ENCODE data around the gene TFG.

Gene TFG

DNA sequence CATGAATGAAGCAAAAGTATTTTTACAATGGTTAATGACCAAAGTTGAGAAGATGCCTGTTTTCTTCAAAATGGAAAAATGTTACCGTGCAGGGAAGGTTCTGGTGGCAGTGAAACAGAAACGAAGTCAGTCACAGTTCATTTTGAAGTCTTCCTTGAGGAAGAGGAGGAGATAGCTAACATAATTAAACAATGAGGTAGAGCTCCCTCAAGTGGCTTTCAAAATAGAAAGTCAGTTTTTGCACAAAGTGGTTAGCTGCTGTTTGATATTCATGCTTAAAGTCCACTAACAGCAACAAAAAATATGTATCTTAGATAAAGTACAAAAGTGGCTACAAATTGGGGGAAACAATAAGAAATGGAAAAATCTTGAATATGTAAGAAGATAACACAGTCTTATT, 87.3 kb downstream of the TFG start:
- Histone ChIP-seq H3K27me3 (ENCODE audit: control insufficient read depth, insufficient read depth, low read length) (no peaks in the 10 kb centered on the region), H3K4me3 (ENCODE audit: low read depth, low read length) (no peak overlapping the region), H3K36me3 (ENCODE audit: control insufficient read depth, insufficient read depth, low read length) (no peaks in the 10 kb centered on the region), H3K27ac (ENCODE audit: low read depth, low read length) (no peak overlapping the region), H3K4me1 (ENCODE audit: control insufficient read depth, insufficient read depth, low read length) (0 out of 2 replicates have a peak, but pooled peaks cover 6% of the 10 kb centered on the region), H3K9me3 (ENCODE audit: control insufficient read depth, insufficient read depth, low read length) (no peaks in the 10 kb centered on the region), H3K9ac (ENCODE audit: low read depth, low read length) (no peak overlapping the region)

DNA sequence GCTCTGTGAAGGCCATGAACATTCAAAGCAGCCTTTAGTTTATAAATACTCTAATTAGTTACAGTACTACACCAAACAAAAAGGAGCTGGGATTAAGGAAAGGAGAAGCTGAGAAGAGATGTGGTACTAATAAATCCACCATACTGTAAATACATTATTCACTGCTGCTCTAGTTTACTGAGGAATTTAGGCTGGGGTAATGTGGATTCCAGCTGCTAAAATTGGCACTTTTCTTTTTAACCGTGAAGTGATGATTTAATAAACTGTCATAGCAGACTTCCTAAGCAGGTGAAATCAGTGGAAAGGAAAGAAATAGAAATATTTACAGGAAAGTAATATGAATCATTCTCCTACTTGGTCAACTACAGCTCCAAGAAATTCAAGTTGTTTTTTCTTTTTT, 88.7 kb downstream of the TFG start:
- Histone ChIP-seq H3K9ac (ENCODE audit: low read depth, low read length) (no peak overlapping the region), H3K4me3 (ENCODE audit: low read depth, low read length) (no peak overlapping the region), H3K27me3 (ENCODE audit: control insufficient read depth, insufficient read depth, low read length) (no peaks in the 10 kb centered on the region), H3K9me3 (ENCODE audit: control insufficient read depth, insufficient read depth, low read length) (no peaks in the 10 kb centered on the region), H3K4me1 (ENCODE audit: control insufficient read depth, insufficient read depth, low read length) (0 out of 2 replicates have a peak, but pooled peaks cover 4% of the 10 kb centered on the region), H3K36me3 (ENCODE audit: control insufficient read depth, insufficient read depth, low read length) (no peaks in the 10 kb centered on the region), H3K27ac (ENCODE audit: low read depth, low read length) (no peak overlapping the region)

Measured in HUES48 (cell line).